GM12878 (cell line): Measurements from ENCODE around the gene H1-8. TPM values are rescaled to one million over a fixed set of nuclear protein-coding genes. Genes with fewer than 3 reads are reported as not detected.

Experiments
- ATAC-seq: fragments of 200-7000 bp; cut with Tn5 transposase; 3 replicates; pipeline ENCODE4 v1.9.1; 2020; ENCODE audit warnings: mild to moderate bottlenecking, moderate library complexity
- BruUV-seq: library from RNA; stranded (reverse); fragments of 400-500 nt; replicated peaks from 2 replicates; lab custom pipeline; 2021; lab: Mats Ljungman, UMichigan
- CTCF ChIA-PET: fragments of 300-600 bp; sonication (Branson Sonifier 250); formaldehyde crosslinking; extraction: SDS; loops from one replicate; lab custom pipeline; 2021; ENCODE audit warnings: inconsistent platforms; lab: Yijun Ruan, JAX
- POLR2A ChIA-PET: fragments of 350-600 bp; formaldehyde crosslinking; extraction: SDS; loops from one replicate; lab custom pipeline; 2021; ENCODE audit warnings: inconsistent platforms; lab: Charles Lee
- RAD21 ChIA-PET: fragments of 300-600 bp; sonication (Branson Sonifier 250); formaldehyde crosslinking; loops from one replicate; lab custom pipeline; 2023; ENCODE audit warnings: antibody characterized with exemption; ENCODE audit not compliant: unreplicated experiment; lab: Charles Lee
- SMC1A ChIA-PET: fragments of 300-600 bp; sonication (Branson Sonifier 250); formaldehyde crosslinking; loops from one replicate; lab custom pipeline; 2023; ENCODE audit not compliant: unreplicated experiment, uncharacterized antibody; lab: Charles Lee
- DNase-seq: peaks from one replicate; pipeline ENCODE4 v3.0.0-alpha.2; 2011; ENCODE audit warnings: low read depth, low spot score
- FAIRE-seq: peaks from 3 replicates; lab custom pipeline; 2011; peaks lifted over from hg19 to GRCh38; lab: Jason Lieb, UNC
- H2AFZ ChIP-seq: 2 replicates; pipeline ENCODE4 v1.6.0; 2011; ENCODE audit warnings: low read depth, low read length, control low read depth; ENCODE audit not compliant: control insufficient read depth
- H3K27ac ChIP-seq: 2 replicates; pipeline ENCODE4 v1.5.1; 2011; ENCODE audit warnings: control low read depth; ENCODE audit not compliant: control insufficient read depth, insufficient read depth
- H3K27me3 ChIP-seq, 2 experiments: replicated peaks in 1 of 2; 2 replicates each; pipeline versions ENCODE4 v1.6.0 to v1.6.1; 2011; ENCODE audit warnings: low read length in 1 of 2; ENCODE audit not compliant: control insufficient read depth in 2 of 2, insufficient read depth in 2 of 2
- H3K36me3 ChIP-seq, 2 experiments: 2 replicates each; pipeline ENCODE4 v1.5.1; 2011; ENCODE audit warnings: low read length in 1 of 2; ENCODE audit not compliant: control insufficient read depth in 2 of 2, insufficient read depth in 2 of 2
- H3K4me1 ChIP-seq: 2 replicates; pipeline ENCODE4 v1.6.1; 2011; ENCODE audit warnings: mild to moderate bottlenecking, low read length, moderate library complexity, mixed read lengths; ENCODE audit not compliant: control insufficient read depth, insufficient read depth
- H3K4me2 ChIP-seq: 2 replicates; pipeline ENCODE4 v1.6.0; 2011; ENCODE audit warnings: control low read depth; ENCODE audit not compliant: control insufficient read depth, insufficient read depth
- H3K4me3 ChIP-seq: fragments of 200-600 bp; sonication (generic); 2 replicates; pipeline ENCODE4 v1.5.1; 2016
- H3K79me2 ChIP-seq: 2 replicates; pipeline ENCODE4 v1.6.0; 2011; ENCODE audit warnings: low read length; ENCODE audit not compliant: control insufficient read depth, insufficient read depth
- H3K9ac ChIP-seq: 2 replicates; pipeline ENCODE4 v1.8.0; 2011; ENCODE audit warnings: low read length, control low read depth, mixed read lengths; ENCODE audit not compliant: control insufficient read depth, insufficient read depth
- H3K9me3 ChIP-seq: replicated peaks from 3 replicates; pipeline ENCODE4 v1.5.1; 2011; ENCODE audit warnings: mild to moderate bottlenecking, low read length; ENCODE audit not compliant: control insufficient read depth, insufficient read depth
- H4K20me1 ChIP-seq: 2 replicates; pipeline ENCODE4 v1.6.0; 2011; ENCODE audit not compliant: control insufficient read depth, insufficient read depth
- BCLAF1 ChIP-seq: fragments of 450-650 bp; IDR thresholded peaks from 2 replicates; pipeline ENCODE4 v1.6.1; 2017; ENCODE audit warnings: antibody characterized with exemption, mild to moderate bottlenecking, moderate library complexity
- BHLHE40 ChIP-seq, 2 experiments: fragments of 450-650 bp in 1 of 2; IDR thresholded peaks; 2 replicates each; pipeline ENCODE4 v1.6.1; 2011 to 2017; ENCODE audit warnings: low read depth in 2 of 2, borderline replicate concordance in 1 of 2, improper control_type of control experiment in 1 of 2, low read length in 1 of 2, mild to moderate bottlenecking in 1 of 2
- CHD4 ChIP-seq: fragments of 200-600 bp; sonication (generic); IDR thresholded peaks from 2 replicates; pipeline ENCODE4 v1.6.1; 2016; ENCODE audit warnings: mild to moderate bottlenecking
- JUNB ChIP-seq: IDR thresholded peaks from 2 replicates; pipeline ENCODE4 v1.6.1; 2016; ENCODE audit warnings: antibody characterized with exemption, mild to moderate bottlenecking
- NR2F1 ChIP-seq: fragments of 450-650 bp; conservative IDR thresholded peaks from 2 replicates; pipeline ENCODE4 v1.6.1; 2017; ENCODE audit warnings: mild to moderate bottlenecking
- PAX5 ChIP-seq: IDR thresholded peaks from 2 replicates; pipeline ENCODE4 v1.6.1; 2011; ENCODE audit warnings: low read depth, low read length, borderline replicate concordance
- PBX3 ChIP-seq: IDR thresholded peaks from 2 replicates; pipeline ENCODE4 v1.6.1; 2011; ENCODE audit warnings: mild to moderate bottlenecking, low read depth, low read length, moderate library complexity; ENCODE audit not compliant: insufficient replicate concordance
- RCOR1 ChIP-seq: conservative IDR thresholded peaks from 2 replicates; pipeline ENCODE4 v1.6.1; 2012; ENCODE audit warnings: low read depth, low read length, improper control_type of control experiment
- RUNX3 ChIP-seq: IDR thresholded peaks from 2 replicates; pipeline ENCODE4 v1.6.1; 2012; ENCODE audit warnings: low read length, inconsistent platforms
- SMC3 ChIP-seq: IDR thresholded peaks from 2 replicates; pipeline ENCODE4 v1.6.1; 2011; ENCODE audit warnings: low read length, improper control_type of control experiment, borderline replicate concordance
- SREBF2 ChIP-seq: IDR thresholded peaks from 2 replicates; pipeline ENCODE4 v1.6.1; 2012; ENCODE audit warnings: mild to moderate bottlenecking, low read length
- TCF3 ChIP-seq: IDR thresholded peaks from 2 replicates; pipeline ENCODE4 v1.6.1; 2012; ENCODE audit warnings: low read depth, mild to moderate bottlenecking, low read length, borderline replicate concordance; ENCODE audit not compliant: insufficient read depth
- ZBTB11 ChIP-seq: fragments of 450-650 bp; formaldehyde crosslinking; IDR thresholded peaks from 2 replicates; pipeline ENCODE4 v1.5.0; 2022; ENCODE audit warnings: mild to moderate bottlenecking, missing genetic modification characterization
- ZNF217 ChIP-seq: fragments of 450-650 bp; IDR thresholded peaks from 2 replicates; pipeline ENCODE4 v1.6.1; 2017; ENCODE audit warnings: antibody characterized with exemption, mild to moderate bottlenecking
- ZNF384 ChIP-seq: IDR thresholded peaks from 2 replicates; pipeline ENCODE4 v1.6.1; 2012; ENCODE audit warnings: low read depth, mild to moderate bottlenecking, low read length, improper control_type of control experiment, borderline replicate concordance
- WGBS: methylation state at CpG from one replicate; pipeline ENCODE4 v1.1.6; 2016; ENCODE audit warnings: low lambda C conversion rate; ENCODE audit not compliant: insufficient replicate concordance, insufficient coverage; ENCODE audit errors: missing lambda C conversion rate; 5-methylcytosine and 5-hydroxymethylcytosine counted together
- in situ Hi-C: fragments of 300-500 bp; cut with MboI; formaldehyde crosslinking; loops from 9 replicates; pipeline ENCODE4 v1.14.3; 2018; ENCODE audit warnings: mixed read lengths
- intact Hi-C: fragments of 100-400 bp; cut with micrococcal nuclease; formaldehyde crosslinking; loops from one replicate; pipeline ENCODE4 v1.14.2; 2022; ENCODE audit not compliant: unreplicated experiment
- polyA plus RNA-seq, 11 experiments: library from polyadenylated mRNA; depleted of rRNA in 4 of 11; unstranded in 6 of 11; stranded (reverse) in 5 of 11; fragments of >200 nt; fragmentation: Nextera tagmentation in 4 of 11; fragmentation: Illumina TruSeq in 1 of 11; extraction: Ambion mirVana in 4 of 11; extraction: Trizol in 1 of 11; gene quantifications; 1 replicate in 1 of 11; 2 replicates in 10 of 11; pipeline versions ENCODE4 v1.2.1 to v1.2.3, GENCODE V29; 2011 to 2016; ENCODE audit warnings: inconsistent platforms in 2 of 11, missing spikeins in 2 of 11, low read depth in 1 of 11
- total RNA-seq, 4 experiments: library from RNA; depleted of rRNA in 3 of 4; stranded (reverse); fragments of >200 nt in 3 of 4; fragmentation: Illumina TruSeq in 1 of 4; extraction: Trizol in 1 of 4; gene quantifications; 2 replicates each; pipeline versions ENCODE4 v1.2.1 to v1.2.3, GENCODE V29; 2013 to 2021

H1-8 gene
- total and polyA plus RNA-seq, 10 of the 15 experiments (the other 5 are each of a cell fraction or from before 2014, with no cell fraction given): not detected

- TF ChIP-seq BCLAF1 (no peak), PBX3 (no peak), ZNF384 (no peak), RUNX3 (no peak), SREBF2 (no peak), NR2F1 (no peak)
- TF ChIP-seq, all 136 proteins: peak for 0
Measured at GRCh38 chr3:129594907-129595390, 52.0 kb downstream of the H1-8 start (continued).

- peaks cover 0 to 4% of the 10 kb centered on the region in 2 experiments; a peak in 3 of 4 replicates for H3K27me3 ChIP-seq
- H2AFZ ChIP-seq: no peak overlapping the region
- 29% methylated on average over 10 of the region's 10 CpGs for WGBS
- intact Hi-C loops (no loop called here), in situ Hi-C loops (no loop called here)
- RAD21 ChIA-PET: no interaction called here
- no peak for DNase-seq
- no peaks in the 10 kb centered on the region for H3K36me3 ChIP-seq
- BruUV-seq: no TSS peak
- no peaks in the 10 kb centered on the region for H3K79me2 ChIP-seq
- no peak for FAIRE-seq
- H3K9me3 ChIP-seq: no peaks in the 10 kb centered on the region
- SMC1A ChIA-PET: interaction anchor here (0.7 kb wide), 1 partner anchor 1537 kb away, joined by 3 read pairs; no protein-coding TSS in a partner anchor
- H3K27ac ChIP-seq: no peak overlapping the region
- H3K4me3 ChIP-seq: no peak overlapping the region
- no peak overlapping the region for H3K4me2 ChIP-seq
- peaks cover 4% of the 10 kb centered on the region for H3K4me1 ChIP-seq
- POLR2A ChIA-PET: no interaction called here
- no peak for ATAC-seq
- H3K9ac ChIP-seq: no peak overlapping the region
- CTCF ChIA-PET: interaction anchor here (1.1 to 1.2 kb wide), 2 partner anchors 95 to 106 kb away, joined by 3 to 5 read pairs; no protein-coding TSS in a partner anchor
- H4K20me1 ChIP-seq: no peaks in the 10 kb centered on the region
- TF ChIP-seq CHD4: no peak
- no peak for TF ChIP-seq ZNF217
- no peak for TF ChIP-seq BHLHE40 (IDR thresholded peaks at IDR 0.05; ENCODE audit: borderline replicate concordance in 1 of 2, low read depth in 2 of 2, low read length in 1 of 2)
- no peak for TF ChIP-seq SMC3
- no peak for TF ChIP-seq RCOR1
- no peak for TF ChIP-seq TCF3
- no peak for TF ChIP-seq PAX5
- no peak for TF ChIP-seq ZBTB11 (CRISPR knock-in tag)
- TF ChIP-seq JUNB: no peak
Measured at GRCh38 chr3:129595544-129596193, 52.7 kb downstream of the H1-8 start.
